ENCODE measurements around the gene PLCG2. TPM values are rescaled to one million over a fixed set of nuclear protein-coding genes. Genes with fewer than 3 reads are reported as not detected.

PLCG2 gene
- total and polyA plus RNA-seq, 2 of the 8 experiments (the other 6 are each of a cell fraction or from before 2014, with no cell fraction given): 6.1 to 6.9 TPM

- no peak for TF ChIP-seq TCF12 (IDR thresholded peaks at IDR 0.05; ENCODE audit: low read depth, low read length)
- no peak for TF ChIP-seq TAF7 (optimal IDR thresholded peaks at IDR 0.05; ENCODE audit: borderline replicate concordance, low read depth, low read length)
Measured at GRCh38 chr16:81804134-81804610, 25.1 kb downstream of the PLCG2 start (continued).
